Right lobe of liver (tissue), 4 donors: ENCODE data around the gene TAOK3.

Experiments used
- CTCF ChIP-seq, 4 donors: fragments of 200-600 bp in 3 of 4; fragments of 450-650 bp in 1 of 4; IDR thresholded peaks; one replicate each; pipeline versions ENCODE4 v1.5.1 to v1.8.0; 2016 to 2022; ENCODE audit warnings: antibody characterized with exemption in 4 of 4, mild to moderate bottlenecking in 2 of 4
- POLR2A ChIP-seq: fragments of 450-650 bp; IDR thresholded peaks from one replicate; pipeline ENCODE4 v1.6.1; 2017; ENCODE audit warnings: antibody characterized with exemption, mild to moderate bottlenecking
- donor health status: DM: no; HTN: no; CAD: no.
- donor health status: DM: no; HTN: no; CAD: no.
- donor health status: DM: no; HTN: yes; CAD: no.

GRCh38 chr12:118342090-118342489 is 30.6 kb downstream of the TAOK3 start:
- TF ChIP-seq CTCF (IDR thresholded peaks at IDR 0.05) (no peak), POLR2A (no peak)
